K562 treated with DMSO at 1 percent for 12 hours (cell line): ENCODE results near the gene NR2C2AP. TPM values are rescaled to one million over a fixed set of nuclear protein-coding genes. Genes with fewer than 3 reads are reported as not detected.

Experiments
- total RNA-seq: library from RNA; unstranded; fragments of 300-600 nt; gene quantifications from 2 replicates; pipeline ENCODE4 v1.2.3, GENCODE V29; 2022; ENCODE audit not compliant: insufficient read depth

The NR2C2AP gene, protein sequence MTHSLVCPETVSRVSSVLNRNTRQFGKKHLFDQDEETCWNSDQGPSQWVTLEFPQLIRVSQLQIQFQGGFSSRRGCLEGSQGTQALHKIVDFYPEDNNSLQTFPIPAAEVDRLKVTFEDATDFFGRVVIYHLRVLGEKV
- 14.4 and 16.8 TPM in 2 replicates for total RNA-seq

DNA sequence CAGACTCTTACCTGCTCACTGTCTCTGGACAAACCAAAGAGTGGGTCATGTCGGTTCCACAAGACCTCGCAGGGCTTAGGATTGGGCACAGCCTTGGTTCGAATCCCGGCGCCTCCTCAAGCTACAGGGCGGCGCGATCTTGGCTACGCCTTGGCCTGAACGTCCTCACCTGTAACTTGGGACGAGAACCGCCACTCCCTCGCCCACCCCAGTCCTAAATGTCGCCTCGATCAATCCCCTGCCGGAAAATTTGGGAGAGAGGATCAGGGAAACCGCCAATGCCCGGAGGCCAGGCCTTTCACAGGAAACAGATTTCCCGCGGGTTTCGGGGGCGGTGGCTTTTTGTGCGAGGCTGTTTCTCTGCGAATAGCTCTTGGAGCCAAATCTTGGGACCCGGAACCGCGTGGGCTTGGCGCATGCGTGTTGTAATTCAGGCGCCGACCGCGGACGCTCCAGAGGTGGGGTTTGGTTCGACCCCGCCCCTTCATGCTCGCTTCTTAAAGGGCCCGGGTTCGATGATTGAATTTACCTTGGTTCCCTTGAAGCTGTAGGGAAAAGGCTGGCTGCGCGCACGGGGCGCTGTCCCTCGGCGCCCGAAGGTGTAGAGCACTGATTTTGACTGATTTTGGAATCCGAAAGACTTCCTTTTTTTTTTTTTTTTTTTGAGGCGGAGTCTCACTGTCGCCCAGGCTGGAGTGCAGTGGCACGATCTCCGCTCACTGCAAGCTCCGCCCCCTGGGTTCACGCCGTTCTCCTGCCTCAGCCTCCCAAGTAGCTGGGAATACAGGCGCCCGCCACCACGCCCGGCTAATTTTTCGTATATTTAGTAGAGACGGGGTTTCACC is at the start of gene NR2C2AP:
Gene NR2C2AP, minus strand, starts transcription at position 403 of the 845 bp plus-strand sequence. Its CDS starts 354 bp downstream, at position 49.

GRCh38 chr19:19211499-19212420 is 8.5 kb upstream of the NR2C2AP start, which contains the start of gene NCAN:
TSS of gene NCAN (plus strand) at chr19:19211958. CDS start at chr19:19216954, 4,996 bp downstream.

GRCh38 chr19:19192078-19192882 is 10.9 kb downstream of the NR2C2AP start, which contains the start of the genes BORCS8 and RFXANK:
TSS of gene BORCS8 (minus strand) at chr19:19192152. CDS start at chr19:19192117, 35 bp downstream.
TSS of gene RFXANK (plus strand) at chr19:19192258. CDS start at chr19:19193947, 1,689 bp downstream.

GRCh38 chr19:19170053-19170872 is 33.0 kb downstream of the NR2C2AP start, which contains the start of gene MEF2B:
TSS of gene MEF2B (minus strand) at chr19:19170263. CDS start at chr19:19150735, 19,528 bp downstream.

Other genes starting within 250 kb of the NR2C2AP start
- 39.5 and 84.6 TPM in 2 replicates for gene SUGP2, start 169.9 kb downstream of the NR2C2AP start, total RNA-seq
- 28.6 and 29.5 TPM in 2 replicates for gene ARMC6, start 169.8 kb downstream of the NR2C2AP start, total RNA-seq
- gene SLC25A42, start 139.4 kb downstream of the NR2C2AP start, total RNA-seq: 26.2 and 34.5 TPM in 2 replicates
- gene TMEM161A, start 64.9 kb downstream of the NR2C2AP start, total RNA-seq: 36.8 and 38.4 TPM in 2 replicates
- gene MEF2B, start 33.2 kb downstream of the NR2C2AP start, total RNA-seq: 9.1 and 10.9 TPM in 2 replicates
- 15.5 and 20.7 TPM in 2 replicates for gene BORCS8, start 11.3 kb downstream of the NR2C2AP start, total RNA-seq
- gene RFXANK, start 11.2 kb downstream of the NR2C2AP start, total RNA-seq: 146 and 218 TPM in 2 replicates
- not detected in 2 replicates for gene NCAN, start 8.5 kb upstream of the NR2C2AP start, total RNA-seq
- gene TM6SF2, start 69.9 kb upstream of the NR2C2AP start, total RNA-seq: not detected in 2 replicates
- gene SUGP1, start 117.1 kb upstream of the NR2C2AP start, total RNA-seq: 32.2 and 56.4 TPM in 2 replicates
- 16.3 and 45.1 TPM in 2 replicates for gene MAU2, start 117.4 kb upstream of the NR2C2AP start, total RNA-seq
- 22.7 and 61.2 TPM in 2 replicates for gene GATAD2A, start 202.3 kb upstream of the NR2C2AP start, total RNA-seq